GM18519 (cell line): ENCODE data around the gene ARHGAP22.

ENCODE experiments used
- ATAC-seq: cut with Tn5 transposase; IDR thresholded peaks from one replicate; pipeline ENCODE4 v1.9.1; 2021; ENCODE audit warnings: mild to moderate bottlenecking, moderate library complexity; ENCODE audit not compliant: unreplicated experiment, low FRiP score

The ARHGAP22 gene

DNA sequence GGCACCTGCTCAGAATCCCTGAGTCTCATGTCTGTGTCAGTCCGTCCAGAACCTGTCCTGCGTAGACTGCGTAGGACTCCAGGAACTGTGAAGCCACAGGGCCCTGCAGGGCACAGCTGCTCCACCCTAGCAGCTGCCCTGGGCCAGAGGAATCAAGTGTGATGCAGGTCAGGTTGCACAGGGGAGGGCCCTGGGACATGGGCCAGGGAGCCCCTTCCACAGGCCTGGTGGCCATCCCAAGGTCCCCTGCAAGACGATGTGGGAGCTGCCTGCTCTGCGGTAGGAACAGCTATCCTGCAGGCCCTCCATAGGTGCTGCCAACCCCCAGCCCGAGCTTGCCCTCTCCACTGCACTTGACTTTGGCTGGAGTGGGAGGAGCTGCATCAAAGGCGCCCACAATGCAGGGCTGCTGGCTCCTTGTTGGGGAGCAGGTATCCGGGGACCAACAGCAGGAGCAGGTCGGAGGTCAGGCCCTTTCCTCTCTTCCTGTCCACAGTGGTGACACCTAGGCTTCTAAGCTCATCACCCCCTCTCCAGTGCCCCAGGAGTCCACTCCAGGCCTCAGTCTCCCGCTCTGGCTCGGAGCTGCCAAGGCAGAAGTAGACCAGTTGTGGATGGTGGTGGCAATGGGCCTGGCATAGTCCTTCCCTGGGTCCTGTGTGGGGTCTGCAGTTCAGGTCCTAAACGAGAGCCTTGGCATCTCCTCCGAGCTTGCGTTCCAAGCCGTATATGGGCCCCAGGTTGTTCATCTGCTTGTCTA is 149.3 kb downstream of the ARHGAP22 start:
- no peak for ATAC-seq

DNA sequence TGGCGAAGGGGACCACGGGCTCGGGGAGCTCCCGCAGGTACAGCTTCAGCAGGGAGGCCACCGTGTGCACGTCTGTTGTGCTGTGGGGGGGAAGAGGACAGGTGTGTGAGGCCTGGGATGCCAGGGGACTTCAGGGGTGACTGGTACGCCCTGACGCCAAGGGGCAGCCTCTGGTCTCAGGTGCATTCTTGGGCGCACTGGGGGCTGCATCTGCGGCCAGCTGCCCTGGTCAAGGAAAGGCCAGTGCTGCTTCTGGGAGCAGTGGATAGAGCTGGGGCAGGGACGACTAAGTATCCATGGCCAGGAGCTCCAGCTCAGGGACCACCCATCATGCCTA is 149.8 kb downstream of the ARHGAP22 start:
- ATAC-seq = no peak

DNA sequence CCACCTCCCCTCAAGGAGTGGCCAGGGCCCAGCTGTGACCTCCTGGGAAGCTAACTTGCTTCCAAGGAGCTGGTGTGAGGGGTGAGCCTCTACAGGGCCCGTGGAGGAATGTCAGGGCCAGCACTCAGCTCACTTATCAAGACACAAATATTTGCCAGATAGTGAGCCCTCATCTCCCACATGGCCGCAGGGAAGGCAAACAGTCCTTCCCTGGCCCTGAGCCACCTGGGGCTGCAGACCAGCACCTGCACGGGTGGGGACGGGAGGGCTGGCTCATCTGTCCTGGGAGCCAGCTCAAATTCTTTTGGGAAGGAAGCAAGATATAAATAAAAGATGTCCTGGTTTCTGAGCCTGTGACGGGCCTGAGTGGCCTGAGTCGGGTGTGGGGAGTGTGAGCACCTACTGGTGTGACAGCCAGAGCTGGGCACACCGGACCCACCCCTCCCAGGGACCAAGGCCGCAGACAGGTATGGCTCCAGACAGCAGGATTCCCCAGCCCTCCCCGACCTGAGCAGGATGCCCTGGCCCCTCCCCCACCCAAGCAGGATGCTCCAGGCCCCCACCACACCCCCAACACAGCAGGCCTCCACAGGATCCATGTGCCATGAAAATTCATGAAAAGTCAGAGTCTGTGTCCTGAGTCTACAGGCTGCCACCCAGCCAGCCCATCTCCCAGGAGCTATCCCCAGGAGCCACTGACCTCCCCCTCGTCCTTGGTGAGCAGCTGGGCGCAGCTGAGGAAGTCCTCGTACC is 150.4 kb downstream of the ARHGAP22 start:
- ATAC-seq = no peak

DNA sequence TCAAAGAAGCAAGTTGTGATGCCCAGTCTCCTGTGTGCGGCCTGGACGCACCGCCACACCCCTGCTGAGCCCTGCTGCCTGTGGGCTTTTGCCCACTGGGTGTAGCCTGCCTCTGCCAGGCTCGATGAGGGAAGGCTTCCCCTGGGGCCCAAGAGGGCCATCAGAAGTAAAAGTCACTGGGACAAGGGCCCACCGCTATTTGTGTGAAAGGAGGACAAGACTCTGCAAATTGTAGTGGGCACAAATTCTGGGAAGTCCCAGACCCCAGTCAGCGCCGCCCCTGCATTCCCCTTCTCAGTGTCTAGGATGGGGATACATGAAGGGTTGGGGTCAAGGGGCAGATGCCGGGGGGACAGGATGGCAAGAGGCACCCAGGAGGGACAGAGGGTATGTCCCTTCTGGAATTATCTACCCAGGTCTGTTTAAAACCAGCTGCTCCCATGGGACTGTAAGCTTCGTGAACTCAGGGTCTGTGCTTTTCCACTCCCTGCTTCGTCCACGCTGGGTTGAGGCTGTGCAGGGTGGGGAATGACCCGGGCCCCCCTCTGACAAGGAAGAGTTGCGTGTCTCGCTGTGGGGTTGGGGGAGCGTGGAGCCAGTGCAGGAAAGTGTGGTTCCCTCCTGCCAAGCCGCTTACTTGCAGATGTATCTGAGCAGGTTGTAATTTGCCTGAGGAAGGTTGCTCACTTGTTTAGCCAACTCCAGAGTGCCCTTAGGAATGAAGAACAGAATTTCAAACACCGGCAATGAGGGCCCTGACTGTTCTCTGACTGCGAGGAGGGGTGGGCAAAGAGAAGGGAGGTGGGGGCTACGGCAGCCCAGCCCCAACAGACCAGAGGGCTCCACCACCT is 151.2 kb downstream of the ARHGAP22 start:
- no peak for ATAC-seq

DNA sequence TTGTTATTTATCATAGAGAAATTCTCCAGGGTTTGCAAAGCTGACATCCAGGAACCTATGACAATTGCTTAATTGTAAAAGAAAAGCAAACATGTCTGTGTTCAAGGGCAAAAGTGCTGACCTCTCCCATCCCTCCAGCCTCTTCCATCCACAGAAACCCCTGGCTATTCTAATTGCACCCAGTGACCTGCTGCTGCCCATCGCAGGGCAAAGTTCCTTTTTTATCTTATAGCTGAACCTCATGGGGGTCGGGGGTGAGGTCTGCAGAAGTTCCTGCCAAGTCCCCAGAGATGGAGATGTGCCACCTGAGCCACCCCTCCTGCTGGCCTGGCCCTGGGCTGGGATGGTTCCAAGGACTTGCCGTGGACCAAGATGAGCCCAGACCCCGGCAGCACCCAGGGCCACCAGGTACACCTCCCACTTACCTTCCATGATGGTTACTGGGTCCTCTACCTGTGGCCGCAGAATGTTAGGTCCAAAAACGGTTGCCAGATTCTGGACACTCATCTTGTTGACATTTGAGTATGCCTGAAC is 151.9 kb downstream of the ARHGAP22 start:
- no peak for ATAC-seq

DNA sequence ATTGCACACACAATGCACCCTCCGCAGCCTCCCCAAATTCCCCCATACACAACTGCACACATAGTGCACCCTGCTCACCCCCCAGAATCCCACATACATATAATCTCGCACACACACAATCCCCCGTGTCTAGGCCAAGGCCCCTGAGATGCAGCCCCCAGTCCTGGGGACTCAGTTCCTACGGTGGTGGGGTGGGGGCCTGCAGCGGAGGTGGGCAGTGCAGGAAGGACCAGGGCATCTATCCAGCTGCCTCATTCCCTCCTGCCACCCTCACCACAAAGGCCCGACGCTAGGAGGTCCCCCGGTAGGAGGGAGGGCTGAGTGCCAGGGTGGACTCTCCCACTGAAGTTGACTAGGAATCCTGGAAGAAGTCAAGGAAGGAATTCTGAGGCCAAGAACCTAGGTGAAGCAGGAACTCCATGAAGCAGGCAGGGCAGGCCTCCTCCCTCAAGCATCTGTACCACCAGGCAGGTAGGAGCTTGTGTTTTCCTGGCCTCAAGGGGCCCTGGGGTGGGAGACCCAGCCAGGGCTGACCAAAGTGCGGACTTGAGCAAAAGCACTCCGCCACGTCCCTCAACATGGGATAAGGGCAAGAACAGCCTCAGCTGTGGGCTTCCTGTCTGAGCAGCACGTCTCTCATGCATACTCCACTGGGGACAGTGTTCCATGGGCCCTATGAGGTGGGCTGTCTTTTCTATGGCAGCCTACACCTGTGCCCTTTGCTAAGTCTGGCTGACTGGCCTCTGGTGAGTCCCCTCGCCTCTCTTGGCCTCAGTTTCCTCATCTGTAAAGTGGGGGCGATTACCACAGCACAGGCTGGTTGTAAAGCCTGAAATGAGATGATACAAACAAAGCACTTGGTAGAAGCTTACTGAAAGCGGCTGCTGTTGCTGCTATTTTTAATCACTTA is 152.6 kb downstream of the ARHGAP22 start:
- no peak for ATAC-seq

DNA sequence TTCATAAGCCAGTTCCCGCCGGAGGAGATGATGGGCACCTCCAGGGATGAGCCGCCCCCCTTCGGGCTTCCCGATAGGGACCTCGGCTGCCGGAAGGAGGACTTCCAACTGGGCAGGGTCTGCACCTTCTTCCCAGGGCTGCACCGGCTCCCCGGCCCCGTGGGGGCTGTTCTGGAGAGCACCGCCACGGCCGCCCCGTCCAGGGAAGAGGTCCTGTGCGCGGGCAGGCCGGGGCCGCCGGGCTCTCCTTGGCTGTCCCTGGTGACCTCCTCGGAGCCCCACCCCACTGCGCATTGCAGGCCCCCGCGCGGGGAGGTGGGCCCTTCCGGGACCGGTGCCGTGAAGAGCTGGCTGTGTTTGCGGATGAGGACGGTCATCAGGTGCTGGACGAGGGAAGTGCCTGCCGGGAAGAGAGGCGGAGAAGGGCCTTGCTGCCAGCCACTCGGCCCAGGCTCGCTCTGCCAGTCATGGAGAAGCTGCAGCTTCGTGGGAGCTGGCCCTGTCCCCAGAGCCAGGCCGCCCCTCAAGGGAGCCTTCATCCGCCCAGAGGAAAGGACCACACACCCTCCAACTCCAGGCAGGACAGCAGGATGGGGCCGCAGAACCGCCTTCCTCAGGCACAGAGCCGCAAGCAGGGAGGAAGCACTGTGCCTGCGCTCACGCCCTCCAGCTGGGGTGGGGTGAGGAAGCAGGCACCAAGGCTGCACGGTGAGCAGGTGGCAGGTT is 154.0 kb downstream of the ARHGAP22 start:
- no peak for ATAC-seq

DNA sequence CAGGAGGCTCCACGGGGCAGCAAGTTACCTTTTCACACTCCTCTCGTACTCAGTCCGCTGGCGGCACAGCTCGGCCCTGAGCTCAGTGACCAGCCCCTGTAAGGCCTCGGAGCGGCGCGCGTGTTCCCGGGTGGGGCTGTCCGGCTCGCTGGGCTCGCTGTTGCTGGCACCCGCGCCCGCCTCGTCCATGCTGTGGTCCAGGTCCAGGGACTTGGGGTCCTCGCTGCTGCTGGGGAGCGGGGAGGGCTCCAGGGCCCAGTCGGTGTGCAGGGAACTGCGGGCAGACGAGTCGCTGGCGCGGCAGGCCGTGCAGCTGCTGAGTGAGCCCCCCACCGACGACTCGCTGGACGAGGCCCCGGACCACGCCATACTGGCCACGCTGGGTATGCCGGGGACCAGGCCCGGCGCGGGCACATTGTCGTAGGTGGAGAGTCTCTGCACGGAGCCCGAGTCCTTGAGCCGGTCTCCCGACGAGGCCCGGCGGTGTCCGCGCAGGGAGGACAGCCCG is 154.6 kb downstream of the ARHGAP22 start:
- ATAC-seq = no peak

DNA sequence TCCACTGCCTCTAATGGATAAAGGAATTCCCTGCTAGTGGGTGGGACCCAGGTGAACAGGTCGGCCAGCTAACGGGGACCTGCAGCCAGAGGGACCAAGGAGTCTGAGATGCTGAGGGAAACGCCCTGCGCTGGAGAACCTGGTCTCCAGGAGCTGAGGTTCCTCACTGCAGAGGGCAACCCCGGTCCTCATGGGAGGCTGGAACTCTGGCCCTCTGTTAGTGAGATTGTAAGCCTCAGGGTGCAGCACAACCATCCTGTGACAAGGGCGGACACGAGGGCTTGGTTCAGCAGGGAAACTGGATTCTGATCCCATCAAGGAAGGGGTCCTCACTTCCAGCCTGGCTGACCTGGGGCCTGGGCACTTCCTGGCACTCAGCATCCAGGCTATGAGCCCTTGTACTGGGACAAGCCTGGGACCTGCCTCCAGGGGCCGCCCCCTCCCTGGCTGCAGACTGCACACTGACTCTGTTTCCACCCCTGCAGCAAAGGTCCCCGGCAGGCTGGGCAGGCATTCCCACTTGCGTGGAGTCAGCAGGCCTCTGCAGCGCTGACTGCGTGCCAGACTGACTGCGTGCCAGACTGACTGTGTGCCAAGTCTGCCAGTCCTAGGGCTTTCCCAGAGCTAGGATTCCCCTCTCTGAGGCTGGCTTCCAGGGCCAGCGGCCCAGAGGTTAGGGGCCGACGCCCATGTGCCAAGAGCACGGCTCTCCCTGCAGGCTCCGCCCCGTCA is 155.2 kb downstream of the ARHGAP22 start:
- no peak for ATAC-seq

DNA sequence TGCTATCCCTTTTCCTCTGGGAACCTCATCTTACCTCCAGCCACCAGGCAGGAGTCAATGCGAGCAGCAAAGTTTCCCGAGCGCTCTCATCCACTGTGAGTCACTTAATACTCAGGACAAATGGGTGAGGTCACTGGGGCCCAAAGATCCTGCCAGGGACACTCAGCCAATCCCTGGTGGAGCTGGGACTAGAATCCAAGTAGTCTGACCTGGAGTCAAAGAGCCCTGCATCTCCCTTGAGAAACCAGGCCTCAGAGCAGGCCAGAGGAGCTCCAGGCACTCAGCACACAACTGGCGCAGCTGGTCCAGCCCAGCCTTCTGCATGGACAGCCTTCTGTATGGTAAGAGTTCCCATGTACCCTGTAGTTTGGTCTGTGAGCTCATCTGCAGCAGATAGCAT is 156.1 kb downstream of the ARHGAP22 start:
- ATAC-seq = no peak

DNA sequence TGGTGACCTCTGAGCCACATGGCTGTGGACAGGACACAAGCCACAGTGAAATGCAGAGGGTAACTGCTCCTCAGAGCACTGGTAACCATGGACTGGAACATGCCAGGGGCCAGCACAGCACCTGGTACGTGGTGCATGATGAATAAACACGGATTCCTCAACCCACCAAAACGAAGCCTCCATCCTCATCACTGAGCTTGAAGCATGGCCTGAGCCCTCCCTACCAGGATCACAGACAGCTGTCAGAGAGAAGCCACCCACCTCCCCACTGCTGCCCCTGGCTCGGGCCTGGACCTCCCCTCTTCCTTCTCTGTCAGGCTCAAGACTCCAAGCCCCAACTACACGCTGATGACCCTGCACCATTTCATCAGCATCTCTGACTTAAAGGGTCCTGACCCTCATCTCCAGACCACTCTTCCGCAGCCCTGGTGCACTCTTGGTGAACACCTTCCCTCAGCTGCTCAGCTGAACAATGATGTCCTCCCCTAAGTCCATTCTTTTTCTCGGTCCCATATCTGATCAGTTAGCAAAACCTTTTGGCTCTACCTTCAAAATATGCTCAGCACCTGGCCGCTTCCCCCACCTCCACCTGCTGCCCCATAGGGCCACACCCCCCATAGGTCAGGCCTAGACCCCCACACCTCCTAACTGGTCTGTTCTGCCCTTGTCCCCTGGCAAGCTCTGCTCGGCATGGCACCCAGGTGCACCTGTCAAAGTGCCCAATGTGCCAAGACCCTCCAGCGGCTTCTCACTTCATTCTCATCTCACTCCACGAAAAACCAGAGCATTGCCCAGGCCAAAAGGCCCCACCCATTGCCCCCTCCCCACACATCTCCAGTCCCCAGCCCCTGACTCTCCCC is 157.3 kb downstream of the ARHGAP22 start:
- ATAC-seq = no peak

DNA sequence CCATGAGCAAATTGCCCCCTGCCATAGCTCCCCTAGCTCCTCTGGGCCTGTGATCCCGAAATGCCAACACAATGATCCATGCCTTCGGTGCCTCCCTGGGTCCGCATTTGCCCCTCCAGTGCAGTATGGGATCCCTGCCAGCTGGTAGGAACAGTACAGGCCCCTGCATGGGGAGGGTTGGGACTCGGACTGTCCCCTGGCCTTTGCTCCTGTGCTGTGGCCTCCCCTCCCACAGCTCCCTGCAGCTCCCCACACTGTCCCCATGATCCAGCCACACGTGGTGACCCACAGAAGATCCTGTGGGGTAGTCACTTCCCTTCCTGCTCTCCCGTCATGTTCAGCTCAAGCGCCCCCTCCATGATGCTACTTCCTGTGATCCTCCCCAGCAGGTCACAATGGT is 158.1 kb downstream of the ARHGAP22 start:
- no peak for ATAC-seq

DNA sequence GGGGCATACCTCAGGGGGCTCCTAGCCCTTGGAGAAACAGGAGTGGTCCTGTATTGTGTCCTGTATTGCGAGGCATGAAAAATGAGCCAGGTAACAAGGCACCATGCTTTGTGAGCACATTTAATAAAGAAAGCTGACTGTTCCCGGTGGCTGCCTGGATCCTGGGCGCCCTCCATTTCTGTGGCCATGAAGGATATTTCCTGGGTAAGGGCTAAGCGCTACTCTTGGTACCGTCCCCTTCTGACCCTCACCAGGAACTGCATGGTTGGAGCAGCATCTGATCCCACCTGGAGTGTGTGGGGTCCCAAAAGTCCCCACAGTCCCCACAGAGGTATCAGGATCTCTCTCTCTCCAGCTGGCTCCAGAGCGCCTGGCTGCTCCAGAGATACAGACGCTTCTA is 158.9 kb downstream of the ARHGAP22 start:
- no peak for ATAC-seq

DNA sequence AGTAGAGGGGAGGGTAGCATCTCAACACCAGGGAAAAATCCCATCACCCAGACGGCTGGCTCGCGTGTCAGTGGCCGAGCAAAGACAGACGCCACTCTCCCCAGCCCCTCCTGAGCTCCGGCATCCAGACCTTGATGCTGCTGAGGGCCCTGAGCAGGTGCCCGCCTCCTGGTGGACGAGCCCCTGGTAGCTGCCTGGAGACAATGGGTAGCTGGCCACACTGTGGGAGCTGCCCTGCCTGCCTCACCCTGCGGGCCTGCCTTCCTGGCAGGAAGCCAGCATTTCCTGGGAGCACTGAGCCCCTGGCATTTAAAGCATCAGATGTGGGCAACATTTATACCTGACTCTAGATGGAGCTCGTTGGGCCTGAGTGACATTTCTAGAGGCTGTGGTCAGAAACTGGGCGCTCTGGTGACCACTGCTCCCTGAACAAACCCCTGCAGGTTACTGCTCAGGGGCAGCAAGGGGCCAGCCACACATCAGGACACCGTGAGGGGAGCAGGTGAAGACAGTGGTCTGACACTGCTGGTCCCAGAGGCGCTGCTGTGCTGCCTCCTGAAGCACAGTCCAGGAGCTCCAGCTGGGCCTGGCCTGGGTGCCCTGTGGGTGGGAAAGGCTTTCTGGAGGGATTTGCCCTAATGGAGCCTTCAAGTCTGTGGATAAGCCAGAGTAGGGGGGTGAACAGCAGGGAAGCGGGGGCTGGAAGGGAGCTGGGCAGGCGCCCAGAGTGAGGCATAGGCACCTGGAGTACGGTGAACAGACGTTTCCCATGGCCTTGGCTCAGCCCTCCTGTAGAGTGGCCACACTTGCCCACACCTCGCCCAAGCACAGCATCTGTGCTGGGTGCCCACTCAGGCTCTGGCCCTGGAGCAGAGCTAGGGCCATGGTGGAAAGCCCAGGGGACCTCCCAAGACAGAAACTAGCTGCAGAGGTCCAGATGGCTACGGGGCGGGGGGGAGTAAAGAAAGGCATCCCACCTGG is 159.7 kb downstream of the ARHGAP22 start:
- ATAC-seq = no peak

DNA sequence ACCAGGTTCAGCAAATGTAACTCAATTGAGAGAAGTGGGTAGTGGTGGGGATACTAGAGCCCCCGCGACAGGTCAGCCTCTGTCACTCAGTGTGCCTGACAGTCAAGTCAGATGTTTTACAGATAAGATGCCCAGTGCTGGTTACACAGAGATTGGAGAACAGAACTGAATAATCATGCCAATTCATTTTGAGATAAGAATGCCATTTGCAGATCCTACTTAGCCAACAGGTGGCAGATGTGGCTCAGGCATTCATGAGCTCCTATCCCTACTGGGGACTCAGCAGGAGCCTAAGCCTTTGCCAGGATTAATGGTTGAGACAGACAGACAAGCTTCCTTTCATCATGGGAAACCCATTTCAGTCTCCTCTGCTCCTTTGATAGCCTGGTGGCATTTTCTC is 160.6 kb downstream of the ARHGAP22 start:
- no peak for ATAC-seq

DNA sequence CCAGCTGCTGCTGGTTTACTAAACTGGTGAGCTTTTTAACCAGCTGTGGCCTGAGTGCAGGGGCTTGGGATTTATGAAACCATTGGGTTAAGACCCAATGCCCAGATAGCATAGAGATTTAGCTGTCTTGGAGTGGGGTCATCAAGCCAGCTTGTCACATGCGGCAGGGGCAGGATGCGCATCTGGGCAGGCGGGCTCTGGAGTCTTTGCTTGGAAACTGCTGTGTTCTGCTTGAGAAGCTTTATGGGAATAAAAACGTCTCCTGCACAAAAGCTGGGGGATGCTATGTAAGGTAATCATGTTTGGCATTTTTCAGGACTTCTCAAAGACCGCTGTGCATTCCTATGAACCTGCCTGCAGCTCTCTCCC is 162.1 kb downstream of the ARHGAP22 start:
- no peak for ATAC-seq
